ENCODE data around the gene TUSC2. TPM values are rescaled to one million over a fixed set of nuclear protein-coding genes. Genes with fewer than 3 reads are reported as not detected.

The TUSC2 gene
- total RNA-seq, 1 donor from 2014 or later, result 32.9 TPM

DNA sequence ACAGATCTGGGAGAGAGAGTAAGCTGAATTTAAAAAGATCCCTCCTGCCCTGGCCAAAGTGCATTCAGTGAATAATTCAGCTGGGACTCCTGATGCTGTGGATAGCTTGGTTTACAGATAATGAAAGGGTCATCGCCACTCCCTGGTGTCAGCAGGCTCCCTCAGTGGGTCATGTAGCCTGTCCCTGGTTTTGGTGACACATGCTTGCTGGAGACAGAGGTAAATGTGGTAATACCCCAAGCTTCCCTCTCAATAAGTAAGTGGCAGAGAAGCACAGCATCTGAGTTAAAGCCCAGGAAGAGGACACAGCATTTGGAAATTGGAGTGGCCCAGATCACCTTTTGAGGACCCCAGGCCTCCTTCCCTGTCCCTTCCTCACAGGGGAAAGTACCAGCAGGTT is 29.5 kb upstream of the TUSC2 start:
- Histone ChIP-seq H3K27ac (replicated peaks) (peak overlapping the region; percentile 92), H3K9me3 (replicated peaks) (no peaks in the 10 kb centered on the region), H3K4me3 (peak overlapping the region; percentile 88), H3K4me1 (peaks cover 70% of the 10 kb centered on the region), H3K27me3 (ENCODE audit: low read depth) (no peaks in the 10 kb centered on the region), H3K36me3 (peaks cover 53% of the 10 kb centered on the region)
- DNase-seq, result no peak
- intact Hi-C loops (cut with micrococcal nuclease), result no loop called here
- TF ChIP-seq, protein P1, sequence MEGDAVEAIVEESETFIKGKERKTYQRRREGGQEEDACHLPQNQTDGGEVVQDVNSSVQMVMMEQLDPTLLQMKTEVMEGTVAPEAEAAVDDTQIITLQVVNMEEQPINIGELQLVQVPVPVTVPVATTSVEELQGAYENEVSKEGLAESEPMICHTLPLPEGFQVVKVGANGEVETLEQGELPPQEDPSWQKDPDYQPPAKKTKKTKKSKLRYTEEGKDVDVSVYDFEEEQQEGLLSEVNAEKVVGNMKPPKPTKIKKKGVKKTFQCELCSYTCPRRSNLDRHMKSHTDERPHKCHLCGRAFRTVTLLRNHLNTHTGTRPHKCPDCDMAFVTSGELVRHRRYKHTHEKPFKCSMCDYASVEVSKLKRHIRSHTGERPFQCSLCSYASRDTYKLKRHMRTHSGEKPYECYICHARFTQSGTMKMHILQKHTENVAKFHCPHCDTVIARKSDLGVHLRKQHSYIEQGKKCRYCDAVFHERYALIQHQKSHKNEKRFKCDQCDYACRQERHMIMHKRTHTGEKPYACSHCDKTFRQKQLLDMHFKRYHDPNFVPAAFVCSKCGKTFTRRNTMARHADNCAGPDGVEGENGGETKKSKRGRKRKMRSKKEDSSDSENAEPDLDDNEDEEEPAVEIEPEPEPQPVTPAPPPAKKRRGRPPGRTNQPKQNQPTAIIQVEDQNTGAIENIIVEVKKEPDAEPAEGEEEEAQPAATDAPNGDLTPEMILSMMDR (IDR thresholded peaks at IDR 0.05; ENCODE audit: borderline replicate concordance), result no peak

DNA sequence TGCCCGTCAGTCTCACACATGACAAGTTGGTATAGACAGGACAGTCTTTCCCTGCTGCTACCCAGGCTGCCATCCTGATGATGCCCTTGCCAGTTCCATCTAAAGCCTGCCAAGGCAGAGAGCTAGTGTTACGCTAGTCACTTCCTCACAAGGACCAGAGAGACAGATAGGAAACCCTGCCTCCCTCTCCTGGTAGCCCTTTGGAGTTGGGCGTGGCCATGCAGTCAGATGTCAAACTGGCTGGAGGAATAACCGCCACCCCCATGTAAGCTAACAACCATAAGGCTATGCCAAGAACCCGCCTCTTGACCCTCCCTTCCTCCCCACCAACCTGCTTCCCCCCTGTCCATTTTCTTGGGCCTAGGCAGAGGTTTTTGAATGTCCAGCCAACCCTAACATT is 28.5 kb upstream of the TUSC2 start:
- peak; percentile 31 for DNase-seq
- H3K27ac ChIP-seq (replicated peaks), result peak overlapping the region; percentile 92
- H3K27me3 ChIP-seq (ENCODE audit: low read depth), result no peaks in the 10 kb centered on the region
- TF ChIP-seq, protein P1 (IDR thresholded peaks at IDR 0.05; ENCODE audit: borderline replicate concordance), result no peak
- intact Hi-C loops (cut with micrococcal nuclease), result no loop called here
- H3K4me1 ChIP-seq, result peaks cover 76% of the 10 kb centered on the region
- peaks cover 53% of the 10 kb centered on the region for H3K36me3 ChIP-seq
- H3K4me3 ChIP-seq, result peak overlapping the region; percentile 88
- H3K9me3 ChIP-seq (replicated peaks), result no peaks in the 10 kb centered on the region

DNA sequence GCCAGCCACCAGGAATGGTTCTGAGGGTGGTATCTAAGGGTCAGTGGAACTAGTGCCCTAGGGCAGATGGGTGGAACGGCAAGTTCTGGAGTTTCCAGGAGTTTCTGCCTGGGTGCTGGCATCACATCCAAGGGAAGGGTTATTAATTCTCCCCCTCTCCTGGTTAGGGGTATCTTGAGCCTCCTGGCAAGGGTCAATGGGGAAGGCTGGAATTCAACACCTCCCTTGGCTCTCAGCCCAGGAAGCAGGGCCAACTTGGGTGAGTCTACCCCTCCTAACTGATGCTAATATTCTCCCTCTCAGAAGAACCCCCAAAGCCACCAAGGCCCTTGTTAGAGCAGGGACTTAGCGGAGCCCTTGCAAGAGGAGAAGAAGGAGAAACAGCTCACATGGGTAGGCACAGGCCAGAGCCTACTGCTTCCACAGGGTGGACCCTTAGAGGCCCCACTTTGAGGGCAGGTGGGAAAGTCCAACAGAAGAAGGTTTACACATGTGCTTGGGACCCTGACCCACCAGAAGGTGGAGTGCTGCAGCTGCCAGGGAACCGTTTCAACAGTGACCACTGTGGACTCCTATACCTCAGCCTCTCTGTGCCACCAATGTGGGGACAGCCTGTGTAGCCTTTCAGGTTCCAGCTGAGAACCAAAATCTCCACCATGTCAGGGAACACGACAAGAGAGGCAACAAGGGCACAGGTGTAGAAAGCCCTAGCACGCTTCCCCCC is 28.0 kb upstream of the TUSC2 start:
- TF ChIP-seq, protein P1 (IDR thresholded peaks at IDR 0.05; ENCODE audit: borderline replicate concordance), result no peak
- H3K9me3 ChIP-seq (replicated peaks), result no peaks in the 10 kb centered on the region
- peak overlapping the region; percentile 92 for H3K27ac ChIP-seq (replicated peaks)
- peaks cover 53% of the 10 kb centered on the region for H3K36me3 ChIP-seq
- no peaks in the 10 kb centered on the region for H3K27me3 ChIP-seq (ENCODE audit: low read depth)
- H3K4me1 ChIP-seq, result peaks cover 82% of the 10 kb centered on the region
- DNase-seq, result no peak
- intact Hi-C loops (cut with micrococcal nuclease), result no loop called here
- peak overlapping the region; percentile 88 for H3K4me3 ChIP-seq

DNA sequence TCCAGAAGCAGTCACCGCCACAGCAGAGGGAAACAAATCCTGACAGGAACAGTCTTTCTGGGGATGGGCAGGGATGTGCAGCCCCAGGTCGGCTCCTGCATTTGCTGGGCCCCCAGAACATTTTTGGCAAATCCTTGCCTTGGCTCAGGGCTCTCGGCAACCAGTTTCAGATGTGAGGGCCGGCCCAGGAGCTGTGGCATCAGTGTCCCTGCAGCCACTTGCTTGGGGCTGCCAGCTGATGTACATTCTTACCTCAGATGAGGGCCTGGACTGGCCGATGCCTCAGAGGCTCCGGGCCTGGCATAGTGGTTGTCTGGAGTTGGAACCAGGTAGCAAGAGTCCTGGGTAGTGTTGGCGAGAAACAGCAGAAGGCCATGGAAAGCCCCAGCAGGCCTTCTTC is 26.8 kb upstream of the TUSC2 start:
- Histone ChIP-seq H3K4me3 (no peak overlapping the region), H3K36me3 (peaks cover 53% of the 10 kb centered on the region), H3K27me3 (ENCODE audit: low read depth) (no peaks in the 10 kb centered on the region), H3K9me3 (replicated peaks) (no peaks in the 10 kb centered on the region), H3K27ac (replicated peaks) (no peak overlapping the region), H3K4me1 (peaks cover 86% of the 10 kb centered on the region)
- intact Hi-C loops (cut with micrococcal nuclease), result no loop called here
- DNase-seq, result no peak
- TF ChIP-seq, protein P1 (IDR thresholded peaks at IDR 0.05; ENCODE audit: borderline replicate concordance), result no peak

DNA sequence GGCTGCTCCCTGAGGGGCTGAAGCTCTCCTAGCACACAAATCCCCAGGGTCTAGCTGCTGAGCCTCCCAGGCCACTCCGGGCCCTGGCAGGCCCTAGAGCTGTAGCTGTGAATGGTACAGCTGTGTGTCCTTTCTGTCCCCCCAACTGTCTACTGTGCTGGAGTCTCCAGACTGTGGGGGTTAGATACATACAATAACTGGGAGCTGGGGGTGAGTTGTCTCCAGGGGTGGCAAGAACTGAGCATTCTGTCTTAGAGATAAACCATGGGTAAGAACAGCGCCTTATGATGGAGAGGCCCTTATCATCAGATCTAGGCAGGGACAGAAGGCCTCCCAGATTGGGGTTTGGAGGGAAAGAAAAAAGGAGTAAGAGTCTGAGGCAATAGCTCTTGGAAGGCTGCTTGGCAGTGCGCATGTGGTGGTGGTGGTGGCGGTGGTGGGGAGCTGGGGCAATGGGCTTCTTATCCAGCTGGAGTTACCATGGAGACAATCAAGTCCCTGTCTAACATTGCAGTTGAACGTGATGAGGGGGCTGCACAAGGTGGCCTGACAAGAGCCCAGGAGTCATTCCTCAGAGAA is 26.3 kb upstream of the TUSC2 start:
- no peak overlapping the region for H3K4me3 ChIP-seq
- no peak for DNase-seq
- H3K36me3 ChIP-seq, result peaks cover 53% of the 10 kb centered on the region
- no peaks in the 10 kb centered on the region for H3K9me3 ChIP-seq (replicated peaks)
- H3K4me1 ChIP-seq, result peaks cover 89% of the 10 kb centered on the region
- TF ChIP-seq, protein P1 (IDR thresholded peaks at IDR 0.05; ENCODE audit: borderline replicate concordance), result no peak
- no peak overlapping the region for H3K27ac ChIP-seq (replicated peaks)
- no peaks in the 10 kb centered on the region for H3K27me3 ChIP-seq (ENCODE audit: low read depth)
- intact Hi-C loops (cut with micrococcal nuclease), result no loop called here
